Measurements from ENCODE around the gene PRPH.

Gene PRPH

DNA sequence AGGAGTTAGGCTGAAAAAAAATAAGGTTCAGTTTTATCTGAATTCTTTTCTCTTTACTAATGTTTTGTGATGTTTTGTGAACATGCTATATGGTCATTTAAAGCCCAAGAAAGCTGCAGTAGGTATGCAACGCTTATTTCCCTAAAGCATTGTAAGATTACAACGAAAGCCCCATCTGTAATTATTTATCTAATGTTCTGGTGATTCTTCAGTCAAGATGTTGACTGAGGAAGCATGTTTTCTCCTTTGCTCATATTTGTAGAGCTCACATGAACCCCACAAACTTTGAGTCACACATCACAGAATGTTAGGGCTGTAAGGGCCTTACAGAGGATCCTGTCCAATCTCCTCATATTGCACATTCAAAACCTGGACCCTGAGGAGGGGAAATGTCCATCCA, 33.2 kb upstream of the PRPH start:
- TF ChIP-seq, protein P1, sequence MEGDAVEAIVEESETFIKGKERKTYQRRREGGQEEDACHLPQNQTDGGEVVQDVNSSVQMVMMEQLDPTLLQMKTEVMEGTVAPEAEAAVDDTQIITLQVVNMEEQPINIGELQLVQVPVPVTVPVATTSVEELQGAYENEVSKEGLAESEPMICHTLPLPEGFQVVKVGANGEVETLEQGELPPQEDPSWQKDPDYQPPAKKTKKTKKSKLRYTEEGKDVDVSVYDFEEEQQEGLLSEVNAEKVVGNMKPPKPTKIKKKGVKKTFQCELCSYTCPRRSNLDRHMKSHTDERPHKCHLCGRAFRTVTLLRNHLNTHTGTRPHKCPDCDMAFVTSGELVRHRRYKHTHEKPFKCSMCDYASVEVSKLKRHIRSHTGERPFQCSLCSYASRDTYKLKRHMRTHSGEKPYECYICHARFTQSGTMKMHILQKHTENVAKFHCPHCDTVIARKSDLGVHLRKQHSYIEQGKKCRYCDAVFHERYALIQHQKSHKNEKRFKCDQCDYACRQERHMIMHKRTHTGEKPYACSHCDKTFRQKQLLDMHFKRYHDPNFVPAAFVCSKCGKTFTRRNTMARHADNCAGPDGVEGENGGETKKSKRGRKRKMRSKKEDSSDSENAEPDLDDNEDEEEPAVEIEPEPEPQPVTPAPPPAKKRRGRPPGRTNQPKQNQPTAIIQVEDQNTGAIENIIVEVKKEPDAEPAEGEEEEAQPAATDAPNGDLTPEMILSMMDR (IDR thresholded peaks at IDR 0.05) = no peak

DNA sequence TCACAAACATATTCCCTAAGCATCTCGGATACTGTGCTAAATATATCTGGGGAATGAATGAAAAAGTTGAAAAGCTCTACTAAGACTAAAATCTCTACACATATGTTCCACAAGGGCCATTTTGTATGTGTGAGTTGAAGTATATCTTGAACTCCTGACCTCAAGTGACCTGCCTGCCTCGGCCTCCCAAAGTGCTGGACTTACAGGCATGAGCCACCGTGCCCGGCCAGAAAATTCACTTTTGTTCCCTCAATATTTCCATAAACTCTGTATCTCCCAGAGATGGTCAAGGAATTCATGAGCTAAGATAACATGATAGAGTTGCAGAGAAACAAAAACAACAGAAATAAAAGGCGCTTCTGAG, 31.6 kb upstream of the PRPH start:
- TF ChIP-seq, protein P1 (IDR thresholded peaks at IDR 0.05) = no peak

DNA sequence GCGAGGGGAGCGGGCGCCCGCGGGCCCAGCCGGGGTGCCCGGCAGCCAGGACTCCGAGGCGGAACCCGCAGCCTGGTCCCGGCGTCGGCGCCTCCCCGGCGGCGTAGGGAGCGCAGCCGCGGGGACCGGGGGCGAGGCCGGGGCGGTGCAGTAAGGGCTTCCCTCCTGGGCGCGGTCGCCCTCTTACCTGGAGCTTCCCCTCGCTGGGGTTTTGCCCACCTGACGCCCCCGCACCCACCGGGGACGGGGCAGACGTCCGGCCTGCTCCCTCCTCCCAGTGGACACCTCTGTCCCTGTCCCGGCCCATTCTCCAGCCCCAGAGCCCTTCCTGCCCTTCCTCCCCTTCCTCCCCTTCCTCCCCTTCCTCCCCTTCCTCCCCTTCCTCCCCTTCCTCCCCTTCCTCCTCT, 30.5 kb upstream of the PRPH start:
- TF ChIP-seq, protein P1 (IDR thresholded peaks at IDR 0.05) = no peak

DNA sequence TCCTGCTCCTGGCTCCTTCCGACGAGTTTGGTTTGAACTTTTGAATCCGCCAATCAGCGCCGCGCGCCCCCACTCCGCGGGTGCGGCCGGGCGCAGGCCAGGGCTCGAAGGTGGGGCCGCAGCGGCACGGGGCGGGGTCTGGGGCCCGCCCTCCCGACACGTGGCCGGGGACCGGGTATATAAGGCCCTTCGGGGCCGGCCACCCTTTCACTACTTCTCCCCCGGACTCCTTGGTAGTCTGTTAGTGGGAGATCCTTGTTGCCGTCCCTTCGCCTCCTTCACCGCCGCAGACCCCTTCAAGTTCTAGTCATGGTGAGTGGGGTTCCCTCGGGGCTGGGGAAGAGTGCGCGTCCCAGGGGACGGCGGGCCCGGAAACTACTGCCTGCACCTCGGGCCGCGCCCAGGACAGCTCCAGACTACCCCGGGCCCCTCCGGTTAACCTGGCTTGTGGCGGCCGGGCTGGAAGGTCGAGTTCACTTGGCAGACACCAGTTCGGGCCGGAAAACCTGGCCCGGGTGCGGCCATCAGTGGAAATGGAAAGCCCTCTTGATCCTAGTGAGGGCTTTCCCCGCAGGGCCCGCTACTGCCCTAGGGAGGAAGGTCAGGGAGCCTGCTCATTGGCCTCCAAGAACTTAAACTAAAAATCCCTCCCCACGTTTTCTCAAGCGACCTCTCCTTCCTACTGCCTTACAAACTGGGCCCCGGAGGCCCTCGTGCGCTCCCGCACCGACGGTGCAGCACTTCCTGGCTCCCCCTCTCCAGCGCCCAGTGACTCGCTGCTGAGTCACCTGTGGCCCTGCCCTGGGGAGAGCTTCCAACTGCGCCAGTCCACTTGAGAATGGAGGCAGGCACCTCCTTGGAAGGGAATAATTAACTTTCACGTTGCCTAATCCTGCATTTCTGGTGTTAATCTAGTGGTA, 29.8 kb upstream of the PRPH start, which contains the start of gene TUBA1C:
Gene TUBA1C, plus strand, starts transcription at position 210 of the 920 bp plus-strand sequence. Its CDS starts 100 bp downstream, at position 310.
- TF ChIP-seq, protein P1 (IDR thresholded peaks at IDR 0.05) = no peak

DNA sequence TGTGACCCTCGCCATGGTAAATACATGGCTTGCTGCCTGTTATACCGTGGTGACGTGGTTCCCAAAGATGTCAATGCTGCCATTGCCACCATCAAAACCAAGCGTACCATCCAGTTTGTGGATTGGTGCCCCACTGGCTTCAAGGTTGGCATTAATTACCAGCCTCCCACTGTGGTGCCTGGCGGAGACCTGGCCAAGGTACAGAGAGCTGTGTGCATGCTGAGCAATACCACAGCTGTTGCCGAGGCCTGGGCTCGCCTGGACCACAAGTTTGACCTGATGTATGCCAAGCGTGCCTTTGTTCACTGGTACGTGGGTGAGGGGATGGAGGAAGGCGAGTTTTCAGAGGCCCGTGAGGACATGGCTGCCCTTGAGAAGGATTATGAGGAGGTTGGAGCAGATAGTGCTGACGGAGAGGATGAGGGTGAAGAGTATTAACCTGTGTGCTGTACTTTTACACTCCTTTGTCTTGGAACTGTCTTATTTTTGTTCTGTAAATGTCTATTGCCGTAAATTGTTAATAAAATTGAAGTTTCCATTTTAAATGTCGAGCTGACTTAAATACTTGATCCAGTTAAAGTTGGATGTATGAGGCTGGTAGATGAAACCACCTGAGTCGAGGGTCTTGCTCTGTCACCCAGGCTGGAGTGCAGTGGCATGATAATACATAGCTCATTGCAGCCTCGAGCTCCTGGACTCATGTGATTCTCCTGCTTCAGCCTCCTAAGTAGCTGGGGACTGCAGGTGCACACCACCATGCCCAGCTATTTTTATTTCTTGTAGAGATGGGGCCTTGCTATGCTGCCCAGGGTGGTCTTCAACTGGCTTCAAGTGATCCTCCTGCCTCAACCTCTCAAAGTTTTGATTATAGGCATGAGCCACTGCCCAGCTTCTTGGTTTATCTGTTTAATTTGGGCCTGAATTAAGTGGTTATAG, 21.9 kb upstream of the PRPH start:
- TF ChIP-seq, protein P1 (IDR thresholded peaks at IDR 0.05) = no peak

DNA sequence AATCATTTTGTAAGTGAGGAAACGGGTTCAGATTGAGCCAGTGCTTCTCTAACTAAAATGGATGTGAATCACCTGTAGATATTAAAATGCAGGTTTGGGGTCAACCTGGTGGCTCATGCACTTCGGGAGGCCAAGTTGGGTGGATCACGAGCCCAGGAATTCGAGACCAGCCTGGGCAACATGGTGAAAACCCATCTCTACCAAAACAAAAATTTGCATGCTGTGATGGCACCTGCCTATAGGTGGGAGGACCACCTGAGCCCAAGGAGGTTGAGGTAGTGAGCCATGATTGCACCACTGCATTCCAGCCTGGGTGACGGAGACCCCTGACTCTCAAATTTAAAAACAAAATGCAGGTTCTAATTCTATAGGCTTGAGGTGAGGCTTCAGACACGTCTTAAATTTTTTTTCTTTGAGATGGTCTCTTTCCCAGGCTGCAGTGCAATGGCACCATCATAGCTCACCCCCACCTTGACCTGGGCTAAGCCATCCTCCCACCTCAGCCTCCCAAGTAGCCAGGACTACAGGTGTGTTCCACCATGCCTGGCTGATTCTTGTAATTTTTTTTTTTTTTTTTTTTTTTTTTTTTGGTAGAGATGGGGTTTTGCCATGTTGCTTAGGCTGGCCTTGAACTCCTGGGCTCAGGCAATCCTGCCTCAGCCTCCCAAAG, 21.1 kb upstream of the PRPH start:
- TF ChIP-seq, protein P1 (IDR thresholded peaks at IDR 0.05) = no peak
